Natural killer cell (primary cell): Measurements from ENCODE around the gene EHHADH. TPM values are rescaled to one million over a fixed set of nuclear protein-coding genes. Genes with fewer than 3 reads are reported as not detected.
"Not testable (repeated sequence)": the region's sequence is repeated elsewhere in the genome, so short reads cannot be mapped to it uniquely, and the experiment has no call there.

Experiments used
- ATAC-seq, 3 donors: fragments of 150-1000 bp in 2 of 3; fragments of 200-7000 bp in 1 of 3; cut with Tn5 transposase; 1 replicate in 1 of 3; 2 replicates in 2 of 3; pipeline ENCODE4 v1.10.0; 2021; ENCODE audit warnings: mild to moderate bottlenecking in 2 of 3, moderate library complexity in 2 of 3
- DNase-seq, 2 donors: peaks; one replicate each; pipeline versions ENCODE4 v3.0.0 to v3.0.0-alpha.2; 2013 to 2021; ENCODE audit warnings: mixed read lengths in 1 of 2
- H3K27ac ChIP-seq: one replicate; pipeline ENCODE4 v1.5.1; 2013; ENCODE audit warnings: mild to moderate bottlenecking, low read length
- H3K27me3 ChIP-seq: one replicate; pipeline ENCODE4 v1.6.1; 2013; ENCODE audit warnings: low read length; ENCODE audit not compliant: control insufficient read depth, insufficient read depth
- H3K36me3 ChIP-seq: one replicate; pipeline ENCODE4 v1.6.1; 2013; ENCODE audit warnings: low read length; ENCODE audit not compliant: control insufficient read depth, insufficient read depth
- H3K4me1 ChIP-seq: one replicate; pipeline ENCODE4 v1.6.1; 2013; ENCODE audit warnings: low read length; ENCODE audit not compliant: control insufficient read depth, insufficient read depth
- H3K4me3 ChIP-seq: one replicate; pipeline ENCODE4 v1.5.1; 2013; ENCODE audit warnings: low read length
- H3K9me3 ChIP-seq: one replicate; pipeline ENCODE4 v1.6.1; 2013; ENCODE audit warnings: low read length; ENCODE audit not compliant: control insufficient read depth, insufficient read depth
- H3K27ac Mint-ChIP-seq, 2 donors: one replicate each; pipeline ENCODE4 v1.8.0; 2022; ENCODE audit warnings: mild to moderate bottlenecking in 2 of 2, mixed read lengths in 2 of 2, moderate library complexity in 1 of 2
- H3K27me3 Mint-ChIP-seq, 2 donors: one replicate each; pipeline ENCODE4 v1.8.0; 2022; ENCODE audit warnings: low read depth in 2 of 2, mixed read lengths in 2 of 2
- H3K36me3 Mint-ChIP-seq: one replicate; pipeline ENCODE4 v1.8.0; 2022; ENCODE audit warnings: mixed read lengths
- H3K4me1 Mint-ChIP-seq, 2 donors: one replicate each; pipeline ENCODE4 v1.8.0; 2022; ENCODE audit warnings: mixed read lengths in 2 of 2
- H3K4me3 Mint-ChIP-seq: one replicate; pipeline ENCODE4 v1.8.0; 2022; ENCODE audit warnings: mild to moderate bottlenecking, moderate library complexity, mixed read lengths
- H3K9me3 Mint-ChIP-seq, 2 donors: one replicate each; pipeline ENCODE4 v1.8.0; 2022; ENCODE audit warnings: mixed read lengths in 2 of 2
- WGBS: methylation state at CpG from one replicate; pipeline ENCODE4 v1.1.7; 2013; ENCODE audit warnings: missing lambda C conversion rate; ENCODE audit not compliant: insufficient coverage; 5-methylcytosine and 5-hydroxymethylcytosine counted together
- intact Hi-C: fragments of 100-400 bp; cut with micrococcal nuclease; formaldehyde crosslinking; loops from one replicate; pipeline ENCODE4 v1.14.2; 2022
- total RNA-seq, 4 donors: library from RNA; stranded (reverse); fragments of 120-200 nt in 1 of 4; gene quantifications; one replicate each; pipeline versions ENCODE4 v1.2.3 to v1.2.4, GENCODE V29; 2013 to 2022
- TF ChIP-seq, protein P1 (sequence below): fragments of 200-600 bp; IDR thresholded peaks from one replicate; pipeline ENCODE4 v1.8.0; 2022; ENCODE audit warnings: antibody characterized with exemption

Gene EHHADH
- total RNA-seq, 3 donors from 2014 or later (not counting 1 experiment from before 2014, with no cell fraction given), result 0.58 to 1.1 (median 0.64) TPM

DNA sequence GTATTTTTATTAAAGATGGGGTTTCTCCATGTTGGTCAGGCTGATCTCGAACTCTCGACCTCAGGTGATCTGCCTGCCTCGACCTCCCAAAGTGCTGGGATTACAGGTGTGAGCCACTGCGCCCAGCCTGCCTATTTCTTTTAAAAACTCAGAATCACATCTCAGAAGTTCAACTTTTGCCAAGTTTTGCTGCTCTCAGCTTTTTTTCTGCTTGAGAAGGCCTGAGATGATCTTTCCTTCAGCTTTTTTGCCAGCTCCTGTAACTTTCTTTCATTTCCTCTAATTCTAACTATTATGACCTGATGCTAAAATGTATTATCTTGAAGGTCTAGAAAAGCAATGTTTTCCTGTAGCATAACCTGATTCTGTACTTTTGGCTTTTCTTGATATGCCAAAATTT, 9.6 kb upstream of the EHHADH start:
- Histone ChIP-seq H3K4me1 (no peaks in the 10 kb centered on the region), H3K4me3 (no peak overlapping the region), H3K27me3 (peaks cover 3% of the 10 kb centered on the region), H3K9me3 (no peaks in the 10 kb centered on the region), H3K27ac (no peak overlapping the region), H3K36me3 (no peaks in the 10 kb centered on the region)
- Mint-ChIP-seq H3K4me3 (no peak overlapping the region), H3K36me3 (no peaks in the 10 kb centered on the region), H3K27ac (no peak overlapping the region), H3K4me1 (no peaks in the 10 kb centered on the region), H3K27me3 (peaks cover 15 to 32% of the 10 kb centered on the region in 2 donors), H3K9me3 (no peaks in the 10 kb centered on the region)
- TF ChIP-seq, protein P1, sequence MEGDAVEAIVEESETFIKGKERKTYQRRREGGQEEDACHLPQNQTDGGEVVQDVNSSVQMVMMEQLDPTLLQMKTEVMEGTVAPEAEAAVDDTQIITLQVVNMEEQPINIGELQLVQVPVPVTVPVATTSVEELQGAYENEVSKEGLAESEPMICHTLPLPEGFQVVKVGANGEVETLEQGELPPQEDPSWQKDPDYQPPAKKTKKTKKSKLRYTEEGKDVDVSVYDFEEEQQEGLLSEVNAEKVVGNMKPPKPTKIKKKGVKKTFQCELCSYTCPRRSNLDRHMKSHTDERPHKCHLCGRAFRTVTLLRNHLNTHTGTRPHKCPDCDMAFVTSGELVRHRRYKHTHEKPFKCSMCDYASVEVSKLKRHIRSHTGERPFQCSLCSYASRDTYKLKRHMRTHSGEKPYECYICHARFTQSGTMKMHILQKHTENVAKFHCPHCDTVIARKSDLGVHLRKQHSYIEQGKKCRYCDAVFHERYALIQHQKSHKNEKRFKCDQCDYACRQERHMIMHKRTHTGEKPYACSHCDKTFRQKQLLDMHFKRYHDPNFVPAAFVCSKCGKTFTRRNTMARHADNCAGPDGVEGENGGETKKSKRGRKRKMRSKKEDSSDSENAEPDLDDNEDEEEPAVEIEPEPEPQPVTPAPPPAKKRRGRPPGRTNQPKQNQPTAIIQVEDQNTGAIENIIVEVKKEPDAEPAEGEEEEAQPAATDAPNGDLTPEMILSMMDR, result no peak
- 86% methylated on average over 4 of the region's 4 CpGs for WGBS
- DNase-seq (no peak), ATAC-seq (no peak)
- intact Hi-C loops, result no loop called here

DNA sequence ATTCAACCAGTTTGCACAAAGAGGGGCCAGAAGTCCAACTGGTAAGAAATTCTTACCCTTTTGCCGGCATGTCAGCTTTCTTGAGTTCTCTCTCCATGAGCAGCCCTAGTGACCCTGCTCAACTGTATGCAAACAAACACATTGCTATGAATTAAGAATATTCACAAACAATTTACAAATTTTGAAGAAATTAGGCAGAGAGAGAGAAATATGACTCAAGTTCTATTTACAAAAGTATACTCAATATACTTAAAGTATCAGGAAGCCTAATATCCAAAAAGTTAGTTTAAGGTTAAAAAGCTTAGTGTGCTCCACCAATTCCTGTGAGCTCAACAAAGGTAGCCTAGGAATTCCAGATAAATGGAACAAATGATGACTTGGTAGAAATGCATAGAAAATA, 3.5 kb upstream of the EHHADH start:
- H3K27ac ChIP-seq, result no peak overlapping the region
- no peak for ATAC-seq
- no peak overlapping the region for H3K4me3 Mint-ChIP-seq
- TF ChIP-seq, protein P1, result no peak
- intact Hi-C loops, result no loop called here
- DNase-seq, result no peak
- no peaks in the 10 kb centered on the region for H3K36me3 ChIP-seq
- H3K4me1 ChIP-seq, result peaks cover 9% of the 10 kb centered on the region
- H3K27me3 Mint-ChIP-seq, result peaks cover 9 to 19% of the 10 kb centered on the region in 2 donors
- no peaks in the 10 kb centered on the region for H3K27me3 ChIP-seq
- peaks cover 0 to 5% of the 10 kb centered on the region in 2 donors for H3K4me1 Mint-ChIP-seq
- H3K9me3 Mint-ChIP-seq, result peaks cover 0 to 3% of the 10 kb centered on the region in 2 donors
- H3K27ac Mint-ChIP-seq, result no peak overlapping the region
- WGBS, result 100% methylated on average over 1 of the region's 1 CpG
- peaks cover 7% of the 10 kb centered on the region for H3K36me3 Mint-ChIP-seq
- no peaks in the 10 kb centered on the region for H3K9me3 ChIP-seq
- H3K4me3 ChIP-seq, result no peak overlapping the region

DNA sequence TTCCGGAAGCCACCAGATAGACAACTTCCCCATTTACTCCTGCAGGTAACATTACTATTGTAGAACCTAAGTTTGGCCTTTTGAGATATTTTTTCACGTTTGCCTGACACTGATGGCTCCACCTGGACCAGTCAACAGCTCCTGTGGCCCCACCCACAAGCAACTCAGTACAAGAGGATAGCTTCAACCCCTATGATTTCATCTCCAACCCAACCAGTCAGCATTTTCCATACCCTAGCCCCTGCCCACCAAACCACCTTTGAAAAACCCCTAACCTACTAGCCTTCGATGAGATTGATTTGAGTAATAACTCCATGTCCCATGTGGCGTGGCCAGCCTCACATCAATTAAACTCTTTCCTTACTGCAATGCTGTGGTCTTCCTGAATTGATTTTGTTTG, 950 bp upstream of the EHHADH start:
- Mint-ChIP-seq H3K27me3 (peaks cover 5 to 15% of the 10 kb centered on the region in 2 donors), H3K36me3 (peaks cover 7% of the 10 kb centered on the region), H3K4me1 (peaks cover 0 to 5% of the 10 kb centered on the region in 2 donors), H3K9me3 (peaks cover 0 to 3% of the 10 kb centered on the region in 2 donors), H3K4me3 (peak overlapping the region; percentile 90), H3K27ac (no peak overlapping the region)
- H3K27ac ChIP-seq, result no peak overlapping the region
- TF ChIP-seq, protein P1, result no peak
- H3K36me3 ChIP-seq, result no peaks in the 10 kb centered on the region
- peaks cover 9% of the 10 kb centered on the region for H3K4me1 ChIP-seq
- no peaks in the 10 kb centered on the region for H3K9me3 ChIP-seq
- ATAC-seq (no peak), DNase-seq (no peak)
- intact Hi-C loops, result no loop called here
- no peaks in the 10 kb centered on the region for H3K27me3 ChIP-seq
- no peak overlapping the region for H3K4me3 ChIP-seq
- WGBS, result 92% methylated on average over 4 of the region's 4 CpGs

DNA sequence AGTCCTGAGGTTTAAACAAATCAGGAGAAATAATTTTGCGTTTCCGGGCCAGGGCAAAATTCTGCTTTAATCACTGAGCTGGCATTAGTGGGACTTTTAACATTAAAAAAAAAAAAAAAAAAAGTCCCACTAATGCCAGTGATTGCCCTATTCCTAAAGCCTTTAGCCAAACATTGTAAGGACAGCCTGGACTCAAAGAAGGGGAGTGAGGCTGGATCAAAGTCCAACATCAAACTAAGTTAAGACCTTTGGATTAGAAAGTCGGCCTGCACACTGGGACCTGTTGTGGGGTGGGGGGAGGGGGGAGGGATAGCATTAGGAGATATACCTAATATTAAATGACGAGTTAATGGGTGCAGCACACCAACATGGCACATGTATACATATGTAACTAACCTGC, 716 bp downstream of the EHHADH start:
- intact Hi-C loops, ATAC-seq, H3K4me3 ChIP-seq, H3K27ac ChIP-seq, H3K9me3 Mint-ChIP-seq, H3K27me3 ChIP-seq, H3K36me3 Mint-ChIP-seq, H3K9me3 ChIP-seq, H3K36me3 ChIP-seq, H3K4me3 Mint-ChIP-seq, H3K4me1 ChIP-seq, DNase-seq, H3K27me3 Mint-ChIP-seq, H3K4me1 Mint-ChIP-seq: not testable (repeated sequence)
- 80% methylated on average over 1 of the region's 4 CpGs for WGBS
- H3K27ac Mint-ChIP-seq, result peak overlapping the region in 1 of 2 donors; percentile 59
